Panc1 (cell line): ENCODE data around the gene APCDD1. TPM values are rescaled to one million over a fixed set of nuclear protein-coding genes. Genes with fewer than 3 reads are reported as not detected.

ENCODE experiments used
- ATAC-seq: fragments of 200-7000 bp; cut with Tn5 transposase; 2 replicates; pipeline ENCODE4 v1.9.1; 2020; ENCODE audit warnings: mild to moderate bottlenecking, moderate library complexity
- BruUV-seq: library from RNA; stranded (reverse); fragments of 400-500 nt; replicated peaks from 2 replicates; lab custom pipeline; 2021; lab: Mats Ljungman, UMichigan
- CTCF ChIA-PET: fragments of 300-600 bp; sonication (Branson Sonifier 250); formaldehyde crosslinking; loops from one replicate; lab custom pipeline; 2022; ENCODE audit warnings: antibody characterized with exemption; lab: Charles Lee
- POLR2A ChIA-PET: fragments of 300-600 bp; sonication (Branson Sonifier 250); formaldehyde crosslinking; loops from one replicate; lab custom pipeline; 2022; ENCODE audit warnings: antibody characterized with exemption; lab: Charles Lee
- DNase-seq: peaks from one replicate; pipeline ENCODE4 v3.0.0-alpha.2; 2010; ENCODE audit warnings: low read depth, low spot score
- H3K27ac ChIP-seq: 2 replicates; pipeline ENCODE4 v1.5.1; 2011; ENCODE audit warnings: mild to moderate bottlenecking, low read length, inconsistent platforms
- H3K27me3 ChIP-seq: fragments of 200-500 bp; sonication (Bioruptor generic); 2 replicates; pipeline ENCODE4 v1.6.0; 2014; ENCODE audit warnings: low read length, inconsistent platforms; ENCODE audit not compliant: control insufficient read depth, insufficient read depth
- H3K36me3 ChIP-seq: fragments of 200-500 bp; sonication (Bioruptor generic); 2 replicates; pipeline ENCODE4 v1.5.1; 2014; ENCODE audit warnings: inconsistent platforms, mild to moderate bottlenecking, low read length, moderate library complexity; ENCODE audit not compliant: control insufficient read depth, insufficient read depth
- H3K4me1 ChIP-seq: 2 replicates; pipeline ENCODE4 v1.5.1; 2011; ENCODE audit warnings: inconsistent platforms, mild to moderate bottlenecking, low read length, moderate library complexity; ENCODE audit not compliant: control insufficient read depth, insufficient read depth
- H3K4me3 ChIP-seq, 2 experiments: 2 replicates each; pipeline ENCODE4 v1.5.1; 2011 to 2012; ENCODE audit warnings: low read depth in 2 of 2, low read length in 2 of 2, mild to moderate bottlenecking in 2 of 2, inconsistent platforms in 1 of 2, moderate library complexity in 1 of 2
- H3K9me3 ChIP-seq: fragments of 200-500 bp; sonication (Bioruptor generic); 2 replicates; pipeline ENCODE4 v1.5.1; 2014; ENCODE audit warnings: low read depth, mild to moderate bottlenecking, inconsistent platforms, low read length, moderate library complexity; ENCODE audit not compliant: control insufficient read depth, insufficient read depth
- POLR2AphosphoS5 ChIP-seq: IDR thresholded peaks from 2 replicates; pipeline ENCODE4 v1.6.1; 2012; ENCODE audit warnings: mild to moderate bottlenecking, low read depth, low read length, moderate library complexity
- REST ChIP-seq, 2 experiments: IDR thresholded peaks; 2 replicates each; pipeline ENCODE4 v1.6.1; 2011 to 2012; ENCODE audit warnings: low read depth in 2 of 2, control low read depth in 1 of 2, low read length in 1 of 2, mild to moderate bottlenecking in 1 of 2, moderate library complexity in 1 of 2; ENCODE audit not compliant: insufficient read depth in 1 of 2
- SIN3A ChIP-seq: IDR thresholded peaks from 2 replicates; pipeline ENCODE4 v1.6.1; 2012; ENCODE audit warnings: low read depth, mild to moderate bottlenecking, low read length, moderate library complexity, borderline replicate concordance; ENCODE audit not compliant: insufficient read depth
- TCF7L2 ChIP-seq: IDR thresholded peaks from 2 replicates; pipeline ENCODE4 v1.6.1; 2011; ENCODE audit warnings: mild to moderate bottlenecking, low read depth, low read length, inconsistent platforms
- in situ Hi-C: cut with HindIII; loops from 2 replicates; pipeline ENCODE4 v1.10.0; 2016; ENCODE audit warnings: low sequenced_read_pairs, low pct_unique_long_range_greater_than_20kb
- intact Hi-C: fragments of 100-400 bp; cut with micrococcal nuclease; formaldehyde crosslinking; loops from one replicate; pipeline ENCODE4 v1.10.0; 2022; ENCODE audit not compliant: unreplicated experiment
- total RNA-seq: library from RNA; stranded (reverse); gene quantifications from one replicate; pipeline ENCODE4 v1.2.1, GENCODE V29; 2021; ENCODE audit not compliant: unreplicated experiment
- TF ChIP-seq, protein P1 (sequence below): fragments of 450-650 bp; IDR thresholded peaks from 2 replicates; pipeline ENCODE4 v1.5.1; 2017; ENCODE audit warnings: mild to moderate bottlenecking

The APCDD1 gene
- total RNA-seq, 1 experiment from 2014 or later: 0.36 TPM

DNA sequence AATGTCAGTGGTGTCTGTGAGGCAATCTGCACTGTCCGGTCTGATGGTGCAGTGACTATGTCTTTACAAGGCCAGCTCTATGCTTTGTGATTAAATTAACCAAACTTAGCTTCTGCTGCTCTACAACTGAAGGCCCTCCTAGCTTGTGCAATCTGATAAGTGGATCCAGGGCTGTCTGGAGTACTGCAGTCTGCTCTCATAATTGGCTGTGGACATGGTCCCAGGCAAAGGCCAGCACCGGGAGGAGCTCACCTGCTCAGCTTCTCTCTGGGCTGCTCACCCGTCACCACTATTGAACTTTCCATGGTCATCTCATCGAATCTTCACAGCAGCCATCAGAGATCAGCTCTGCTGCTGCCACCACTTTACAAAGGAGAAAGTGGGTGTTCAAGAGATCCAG is 13.0 kb upstream of the APCDD1 start:
- ChIA-PET POLR2A (no interaction called here), CTCF (no interaction called here)
- no peak overlapping the region for H3K27ac ChIP-seq
- no peak for ATAC-seq
- H3K4me3 ChIP-seq: no peak overlapping the region
- H3K9me3 ChIP-seq: no peaks in the 10 kb centered on the region
- DNase-seq: no peak
- TF ChIP-seq SIN3A: no peak
- TF ChIP-seq POLR2AphosphoS5: no peak
- TF ChIP-seq REST (IDR thresholded peaks at IDR 0.05; ENCODE audit: insufficient read depth in 1 of 2, low read depth in 2 of 2, low read length in 1 of 2): no peak
- TF ChIP-seq TCF7L2: no peak
- TF ChIP-seq, protein P1, sequence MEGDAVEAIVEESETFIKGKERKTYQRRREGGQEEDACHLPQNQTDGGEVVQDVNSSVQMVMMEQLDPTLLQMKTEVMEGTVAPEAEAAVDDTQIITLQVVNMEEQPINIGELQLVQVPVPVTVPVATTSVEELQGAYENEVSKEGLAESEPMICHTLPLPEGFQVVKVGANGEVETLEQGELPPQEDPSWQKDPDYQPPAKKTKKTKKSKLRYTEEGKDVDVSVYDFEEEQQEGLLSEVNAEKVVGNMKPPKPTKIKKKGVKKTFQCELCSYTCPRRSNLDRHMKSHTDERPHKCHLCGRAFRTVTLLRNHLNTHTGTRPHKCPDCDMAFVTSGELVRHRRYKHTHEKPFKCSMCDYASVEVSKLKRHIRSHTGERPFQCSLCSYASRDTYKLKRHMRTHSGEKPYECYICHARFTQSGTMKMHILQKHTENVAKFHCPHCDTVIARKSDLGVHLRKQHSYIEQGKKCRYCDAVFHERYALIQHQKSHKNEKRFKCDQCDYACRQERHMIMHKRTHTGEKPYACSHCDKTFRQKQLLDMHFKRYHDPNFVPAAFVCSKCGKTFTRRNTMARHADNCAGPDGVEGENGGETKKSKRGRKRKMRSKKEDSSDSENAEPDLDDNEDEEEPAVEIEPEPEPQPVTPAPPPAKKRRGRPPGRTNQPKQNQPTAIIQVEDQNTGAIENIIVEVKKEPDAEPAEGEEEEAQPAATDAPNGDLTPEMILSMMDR: no peak
- BruUV-seq: no TSS peak
- no peaks in the 10 kb centered on the region for H3K4me1 ChIP-seq
- intact Hi-C loops (no loop called here), in situ Hi-C loops (no loop called here)
- peaks cover 15% of the 10 kb centered on the region; the same call in 1 of the 2 replicates for H3K27me3 ChIP-seq
- no peaks in the 10 kb centered on the region for H3K36me3 ChIP-seq

DNA sequence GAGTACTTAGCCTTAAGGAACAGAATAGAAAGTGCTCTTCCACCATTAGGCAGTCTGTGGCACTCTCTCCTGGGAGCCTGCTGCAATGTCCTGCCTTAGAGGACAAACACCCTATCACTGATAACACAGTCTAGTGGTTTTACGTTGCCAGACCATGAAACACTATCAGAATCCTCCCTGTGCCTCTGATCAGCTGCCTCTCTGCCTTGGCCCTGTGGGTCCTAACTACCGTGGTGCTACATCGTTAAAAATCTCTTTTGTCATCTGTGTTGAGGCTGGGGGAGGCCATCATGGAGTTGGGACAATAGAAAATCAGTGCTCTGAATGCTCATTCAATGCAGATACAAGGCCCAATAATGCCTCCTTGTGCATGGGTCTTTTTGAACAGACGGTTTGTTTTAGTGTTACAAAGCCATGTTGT is 11.9 kb upstream of the APCDD1 start:
- no peak overlapping the region for H3K4me3 ChIP-seq
- H3K36me3 ChIP-seq: no peaks in the 10 kb centered on the region
- CTCF ChIA-PET: no interaction called here
- no TSS peak for BruUV-seq
- H3K4me1 ChIP-seq: no peaks in the 10 kb centered on the region
- in situ Hi-C loops: no loop called here
- H3K27ac ChIP-seq: no peak overlapping the region
- H3K27me3 ChIP-seq: peaks cover 15% of the 10 kb centered on the region; the same call in 1 of the 2 replicates
- no peak for DNase-seq
- H3K9me3 ChIP-seq: no peaks in the 10 kb centered on the region
- TF ChIP-seq, protein P1: no peak
- TF ChIP-seq TCF7L2 (no peak), REST (IDR thresholded peaks at IDR 0.05; ENCODE audit: insufficient read depth in 1 of 2, low read depth in 2 of 2, low read length in 1 of 2) (no peak)
- intact Hi-C loops: no loop called here
- POLR2A ChIA-PET: no interaction called here
- ATAC-seq: no peak
